Femur (tissue), 1 donor: Measurements from ENCODE around the gene HOXA3.

ENCODE experiments used
- DNase-seq: peaks from one replicate; pipeline ENCODE4 v3.0.0-alpha.2; 2017

Gene HOXA3

GRCh38 chr7:27099453-27100370 is 52.7 kb downstream of the HOXA3 start:
- no peak for DNase-seq

- peak; percentile 60 for DNase-seq
These were observed 53.6 kb downstream of the HOXA3 start for GRCh38 chr7:27098578-27099451.

- no peak for DNase-seq
These were observed 54.5 kb downstream of the HOXA3 start for GRCh38 chr7:27097686-27098577.

GRCh38 chr7:27096768-27097514 is 55.4 kb downstream of the HOXA3 start:
- peak; percentile 78 for DNase-seq

GRCh38 chr7:27095897-27096767 is 56.3 kb downstream of the HOXA3 start, which contains the start of gene HOXA1:
Gene HOXA1, minus strand, starts transcription at chr7:27096000. Its CDS starts 88 bp downstream, at chr7:27095912.
- DNase-seq = peak; percentile 92

GRCh38 chr7:27095050-27095896 is 57.1 kb downstream of the HOXA3 start:
- no peak for DNase-seq

GRCh38 chr7:27094304-27095049 is 57.9 kb downstream of the HOXA3 start:
- DNase-seq = no peak

- no peak for DNase-seq
These were observed 59.0 kb downstream of the HOXA3 start for GRCh38 chr7:27093184-27093895.

- no peak for DNase-seq
These were observed 59.6 kb downstream of the HOXA3 start for GRCh38 chr7:27092819-27093110.

GRCh38 chr7:27091941-27092818 is 60.2 kb downstream of the HOXA3 start:
- DNase-seq = no peak

GRCh38 chr7:27091105-27091504 is 61.3 kb downstream of the HOXA3 start:
- no peak for DNase-seq

GRCh38 chr7:27088002-27088922 is 64.1 kb downstream of the HOXA3 start:
- peak; percentile 24 for DNase-seq

- DNase-seq = no peak
These were observed 68.7 kb downstream of the HOXA3 start for GRCh38 chr7:27083646-27084045.

- DNase-seq = no peak
These were observed 70.2 kb downstream of the HOXA3 start for GRCh38 chr7:27082171-27082570.

- DNase-seq = no peak
These were observed 71.4 kb downstream of the HOXA3 start for GRCh38 chr7:27080844-27081436.
